ENCODE data around the gene GRIN3A.

Gene GRIN3A

DNA sequence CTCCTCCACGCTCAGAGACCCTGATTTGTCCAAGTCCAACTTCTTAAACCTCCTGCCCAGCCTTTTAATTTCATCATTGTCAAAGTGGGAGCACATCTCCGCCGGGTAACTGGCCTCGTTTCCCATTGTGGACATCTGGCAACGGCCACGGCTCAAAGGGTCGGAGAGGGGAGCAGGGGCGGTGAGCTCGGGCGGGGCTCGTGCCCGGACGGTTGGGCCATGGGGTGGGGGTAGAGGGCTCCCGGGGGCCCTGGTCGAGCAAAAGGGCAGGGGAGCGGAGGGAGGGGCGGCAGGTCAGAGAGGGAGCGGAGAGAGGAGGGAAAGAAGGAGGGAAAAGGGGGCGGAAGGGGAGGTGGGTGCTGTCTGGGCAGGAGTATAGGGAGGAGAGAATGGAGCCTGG is 143.7 kb downstream of the GRIN3A start, which contains the start of gene PPP3R2:
PPP3R2 (minus strand) TSS at position 174 of the 400 bp plus-strand sequence; CDS start at position 126, 48 bp downstream.
- Histone ChIP-seq H3F3A (ENCODE audit: insufficient read depth) (no peaks in the 10 kb centered on the region), H3K9me2 (replicated peaks; ENCODE audit: insufficient read depth, low read length) (no peaks in the 10 kb centered on the region), H3K4me3 (ENCODE audit: insufficient read depth, low read length, poor library complexity, severe bottlenecking) (no peak within 1 kb of the TSS), H3K27me3 (ENCODE audit: low read length) (no peaks in the 10 kb centered on the region), H3K4me2 (ENCODE audit: low read depth, low read length, poor library complexity, severe bottlenecking) (no peak within 1 kb of the TSS), H3K9me3 (ENCODE audit: insufficient read depth, low read length) (no peaks in the 10 kb centered on the region), H3K27ac (ENCODE audit: low read depth, low read length) (no peak within 1 kb of the TSS), H4K20me1 (ENCODE audit: low read depth, low read length) (no peaks in the 10 kb centered on the region), H3K36me3 (ENCODE audit: low read length) (no peaks in the 10 kb centered on the region), H3K9ac (ENCODE audit: low read length) (no peak within 1 kb of the TSS), H3K79me2 (ENCODE audit: insufficient read depth, low read length) (no peaks in the 10 kb centered on the region), H2AFZ (ENCODE audit: low read depth, low read length, severe bottlenecking) (no peak within 1 kb of the TSS)
- TF ChIP-seq EZH2phosphoT487 (conservative IDR thresholded peaks at IDR 0.05; ENCODE audit: low read length), result no peak
- TF ChIP-seq, protein P1, sequence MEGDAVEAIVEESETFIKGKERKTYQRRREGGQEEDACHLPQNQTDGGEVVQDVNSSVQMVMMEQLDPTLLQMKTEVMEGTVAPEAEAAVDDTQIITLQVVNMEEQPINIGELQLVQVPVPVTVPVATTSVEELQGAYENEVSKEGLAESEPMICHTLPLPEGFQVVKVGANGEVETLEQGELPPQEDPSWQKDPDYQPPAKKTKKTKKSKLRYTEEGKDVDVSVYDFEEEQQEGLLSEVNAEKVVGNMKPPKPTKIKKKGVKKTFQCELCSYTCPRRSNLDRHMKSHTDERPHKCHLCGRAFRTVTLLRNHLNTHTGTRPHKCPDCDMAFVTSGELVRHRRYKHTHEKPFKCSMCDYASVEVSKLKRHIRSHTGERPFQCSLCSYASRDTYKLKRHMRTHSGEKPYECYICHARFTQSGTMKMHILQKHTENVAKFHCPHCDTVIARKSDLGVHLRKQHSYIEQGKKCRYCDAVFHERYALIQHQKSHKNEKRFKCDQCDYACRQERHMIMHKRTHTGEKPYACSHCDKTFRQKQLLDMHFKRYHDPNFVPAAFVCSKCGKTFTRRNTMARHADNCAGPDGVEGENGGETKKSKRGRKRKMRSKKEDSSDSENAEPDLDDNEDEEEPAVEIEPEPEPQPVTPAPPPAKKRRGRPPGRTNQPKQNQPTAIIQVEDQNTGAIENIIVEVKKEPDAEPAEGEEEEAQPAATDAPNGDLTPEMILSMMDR (IDR thresholded peaks at IDR 0.05; ENCODE audit: insufficient read depth, low read length, poor library complexity, severe bottlenecking), result no peak

DNA sequence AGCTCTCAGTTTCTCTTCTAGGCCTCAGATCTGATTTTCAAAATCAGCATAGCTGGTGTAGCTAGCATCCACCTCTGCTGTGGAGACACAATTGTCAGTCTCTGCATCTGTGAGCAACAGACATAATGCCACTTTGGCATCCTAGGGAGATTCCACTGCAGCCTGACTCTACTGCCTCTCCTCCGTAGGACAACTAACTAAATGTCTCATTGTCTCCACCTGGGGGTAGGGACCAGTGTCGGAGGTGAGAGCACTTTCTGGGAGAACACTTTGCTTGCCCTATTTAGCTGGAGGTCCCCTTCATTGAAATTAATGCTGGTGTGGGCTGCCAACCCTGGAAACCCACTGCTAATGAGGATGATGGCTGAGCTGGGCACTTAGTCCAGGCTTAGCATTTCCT is 145.1 kb downstream of the GRIN3A start:
- H3K27me3 ChIP-seq (ENCODE audit: low read length), result no peaks in the 10 kb centered on the region
- no peak overlapping the region for H2AFZ ChIP-seq (ENCODE audit: low read depth, low read length, severe bottlenecking)
- no peaks in the 10 kb centered on the region for H4K20me1 ChIP-seq (ENCODE audit: low read depth, low read length)
- H3K27ac ChIP-seq (ENCODE audit: low read depth, low read length), result no peak overlapping the region
- H3K9me3 ChIP-seq (ENCODE audit: insufficient read depth, low read length), result no peaks in the 10 kb centered on the region
- H3K4me2 ChIP-seq (ENCODE audit: low read depth, low read length, poor library complexity, severe bottlenecking), result no peak overlapping the region
- H3K36me3 ChIP-seq (ENCODE audit: low read length), result no peaks in the 10 kb centered on the region
- H3K79me2 ChIP-seq (ENCODE audit: insufficient read depth, low read length), result no peaks in the 10 kb centered on the region
- no peaks in the 10 kb centered on the region for H3F3A ChIP-seq (ENCODE audit: insufficient read depth)
- TF ChIP-seq EZH2phosphoT487 (conservative IDR thresholded peaks at IDR 0.05; ENCODE audit: low read length), result no peak
- TF ChIP-seq, protein P1 (IDR thresholded peaks at IDR 0.05; ENCODE audit: insufficient read depth, low read length, poor library complexity, severe bottlenecking), result no peak
- H3K9ac ChIP-seq (ENCODE audit: low read length), result no peak overlapping the region
- no peak overlapping the region for H3K4me3 ChIP-seq (ENCODE audit: insufficient read depth, low read length, poor library complexity, severe bottlenecking)
- H3K9me2 ChIP-seq (replicated peaks; ENCODE audit: insufficient read depth, low read length), result no peaks in the 10 kb centered on the region

DNA sequence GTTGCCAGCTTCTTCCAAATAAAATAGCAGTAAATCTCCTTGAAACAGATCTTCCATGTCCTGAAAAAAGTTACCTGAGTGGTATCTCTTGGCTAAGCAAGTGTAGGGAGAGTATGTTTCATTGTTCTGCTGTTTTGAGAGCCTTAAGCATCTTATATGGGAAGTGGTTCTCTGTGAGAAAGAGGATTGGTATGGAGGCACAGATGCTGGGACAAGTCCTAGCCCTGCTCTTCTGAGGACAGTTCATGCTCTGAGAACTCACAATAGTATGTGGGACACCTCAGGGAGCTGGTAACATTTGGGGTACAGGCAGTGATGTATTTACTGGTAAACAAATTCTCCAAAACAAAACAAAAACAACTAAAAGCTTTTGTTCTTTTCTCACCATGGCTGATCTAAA is 145.7 kb downstream of the GRIN3A start:
- H3F3A ChIP-seq (ENCODE audit: insufficient read depth), result no peaks in the 10 kb centered on the region
- H3K9ac ChIP-seq (ENCODE audit: low read length), result no peak overlapping the region
- H3K4me2 ChIP-seq (ENCODE audit: low read depth, low read length, poor library complexity, severe bottlenecking), result no peak overlapping the region
- no peak overlapping the region for H2AFZ ChIP-seq (ENCODE audit: low read depth, low read length, severe bottlenecking)
- H3K27me3 ChIP-seq (ENCODE audit: low read length), result no peaks in the 10 kb centered on the region
- no peaks in the 10 kb centered on the region for H3K79me2 ChIP-seq (ENCODE audit: insufficient read depth, low read length)
- no peak overlapping the region for H3K4me3 ChIP-seq (ENCODE audit: insufficient read depth, low read length, poor library complexity, severe bottlenecking)
- H3K27ac ChIP-seq (ENCODE audit: low read depth, low read length), result no peak overlapping the region
- no peaks in the 10 kb centered on the region for H3K36me3 ChIP-seq (ENCODE audit: low read length)
- H3K9me2 ChIP-seq (replicated peaks; ENCODE audit: insufficient read depth, low read length), result no peaks in the 10 kb centered on the region
- no peaks in the 10 kb centered on the region for H3K9me3 ChIP-seq (ENCODE audit: insufficient read depth, low read length)
- no peak for TF ChIP-seq EZH2phosphoT487 (conservative IDR thresholded peaks at IDR 0.05; ENCODE audit: low read length)
- TF ChIP-seq, protein P1 (IDR thresholded peaks at IDR 0.05; ENCODE audit: insufficient read depth, low read length, poor library complexity, severe bottlenecking), result no peak
- H4K20me1 ChIP-seq (ENCODE audit: low read depth, low read length), result no peaks in the 10 kb centered on the region
